ENCODE measurements around the gene TLE5.

GRCh38 chr19:3049089-3049488 is 13.2 kb downstream of the TLE5 start:
- TF ChIP-seq POLR2A (IDR thresholded peaks at IDR 0.05) (no peak), CTCF (IDR thresholded peaks at IDR 0.05) (no peak)
